Ishikawa (cell line): ENCODE measurements around the gene RNF39.

Experiments used
- CEBPB ChIP-seq: IDR thresholded peaks from 2 replicates; pipeline ENCODE4 v1.6.1; 2012
- CREB1 ChIP-seq: IDR thresholded peaks from 2 replicates; pipeline ENCODE4 v1.6.1; 2012; ENCODE audit warnings: low read depth
- EGR1 ChIP-seq: IDR thresholded peaks from 2 replicates; pipeline ENCODE4 v1.6.1; 2012
- EP300 ChIP-seq: IDR thresholded peaks from 2 replicates; pipeline ENCODE4 v1.6.1; 2012; ENCODE audit warnings: borderline replicate concordance
- FOXM1 ChIP-seq: IDR thresholded peaks from 2 replicates; pipeline ENCODE4 v1.6.1; 2012; ENCODE audit warnings: low read depth, borderline replicate concordance
- NFIC ChIP-seq: IDR thresholded peaks from 2 replicates; pipeline ENCODE4 v1.6.1; 2012
- RAD21 ChIP-seq: IDR thresholded peaks from 2 replicates; pipeline ENCODE4 v1.6.1; 2012; ENCODE audit warnings: low read depth
- TAF1 ChIP-seq: IDR thresholded peaks from 2 replicates; pipeline ENCODE4 v1.6.1; 2012; ENCODE audit warnings: low read depth, mild to moderate bottlenecking
- TCF12 ChIP-seq: IDR thresholded peaks from 2 replicates; pipeline ENCODE4 v1.6.1; 2012; ENCODE audit warnings: low read depth
- TEAD4 ChIP-seq: IDR thresholded peaks from 2 replicates; pipeline ENCODE4 v1.6.1; 2012
- YY1 ChIP-seq: IDR thresholded peaks from 2 replicates; pipeline ENCODE4 v1.6.1; 2012; ENCODE audit warnings: low read depth
- TF ChIP-seq, protein P1 (sequence below): IDR thresholded peaks from 2 replicates; pipeline ENCODE4 v1.6.1; 2012
- TF ChIP-seq, protein P2 (sequence below): IDR thresholded peaks from 2 replicates; pipeline ENCODE4 v1.6.1; 2012
- TF ChIP-seq, protein P3 (sequence below): IDR thresholded peaks from 2 replicates; pipeline ENCODE4 v1.6.1; 2012; ENCODE audit warnings: low read depth, mild to moderate bottlenecking

DNA sequence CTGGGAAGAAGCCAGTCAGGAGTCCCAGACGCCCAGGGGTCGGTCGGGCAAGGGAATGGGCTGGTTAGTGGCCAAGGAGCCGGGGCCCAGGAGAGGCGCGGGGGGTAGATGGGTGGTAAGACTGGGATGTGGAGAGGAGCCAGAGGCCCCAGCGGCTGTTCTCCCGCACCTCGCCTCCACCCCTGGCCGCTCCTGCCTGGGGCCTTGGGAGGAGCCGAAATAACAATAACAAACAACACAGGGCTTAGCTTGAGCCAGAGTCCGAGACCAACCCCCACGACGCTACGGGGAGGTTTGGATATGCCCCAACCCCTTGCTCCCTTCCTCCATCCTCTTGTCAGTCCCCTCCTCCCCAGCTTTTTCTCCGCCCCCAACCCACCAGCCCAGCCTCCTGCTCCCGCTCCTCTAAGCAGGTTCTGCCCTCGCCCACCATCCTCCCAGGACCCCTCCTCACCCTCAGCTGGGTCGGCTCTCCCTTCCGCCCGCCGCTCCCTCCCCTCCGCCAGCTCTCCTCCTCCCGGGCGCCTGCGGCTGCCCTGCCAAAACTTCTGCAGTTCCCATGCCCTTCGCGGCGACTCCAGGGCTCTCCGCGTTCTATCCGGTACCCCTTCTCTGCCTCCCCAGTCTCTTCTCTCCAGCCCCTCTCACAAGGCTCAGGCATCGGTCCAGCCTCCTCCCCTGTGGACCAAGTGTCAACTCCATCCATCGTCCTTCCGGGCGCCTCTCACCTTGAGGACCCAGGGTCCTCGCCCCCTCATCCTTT is 1.1 kb downstream of the RNF39 start:
- no peak for TF ChIP-seq CEBPB
- TF ChIP-seq EGR1: no peak
- TF ChIP-seq, protein P1, sequence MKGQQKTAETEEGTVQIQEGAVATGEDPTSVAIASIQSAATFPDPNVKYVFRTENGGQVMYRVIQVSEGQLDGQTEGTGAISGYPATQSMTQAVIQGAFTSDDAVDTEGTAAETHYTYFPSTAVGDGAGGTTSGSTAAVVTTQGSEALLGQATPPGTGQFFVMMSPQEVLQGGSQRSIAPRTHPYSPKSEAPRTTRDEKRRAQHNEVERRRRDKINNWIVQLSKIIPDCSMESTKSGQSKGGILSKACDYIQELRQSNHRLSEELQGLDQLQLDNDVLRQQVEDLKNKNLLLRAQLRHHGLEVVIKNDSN: no peak
- TF ChIP-seq EP300: no peak
- TF ChIP-seq RAD21: no peak
- TF ChIP-seq NFIC: no peak
- TF ChIP-seq YY1: no peak
- TF ChIP-seq, protein P2, sequence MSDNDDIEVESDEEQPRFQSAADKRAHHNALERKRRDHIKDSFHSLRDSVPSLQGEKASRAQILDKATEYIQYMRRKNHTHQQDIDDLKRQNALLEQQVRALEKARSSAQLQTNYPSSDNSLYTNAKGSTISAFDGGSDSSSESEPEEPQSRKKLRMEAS: no peak
- no peak for TF ChIP-seq CREB1
- no peak for TF ChIP-seq TAF1
- TF ChIP-seq, protein P3, sequence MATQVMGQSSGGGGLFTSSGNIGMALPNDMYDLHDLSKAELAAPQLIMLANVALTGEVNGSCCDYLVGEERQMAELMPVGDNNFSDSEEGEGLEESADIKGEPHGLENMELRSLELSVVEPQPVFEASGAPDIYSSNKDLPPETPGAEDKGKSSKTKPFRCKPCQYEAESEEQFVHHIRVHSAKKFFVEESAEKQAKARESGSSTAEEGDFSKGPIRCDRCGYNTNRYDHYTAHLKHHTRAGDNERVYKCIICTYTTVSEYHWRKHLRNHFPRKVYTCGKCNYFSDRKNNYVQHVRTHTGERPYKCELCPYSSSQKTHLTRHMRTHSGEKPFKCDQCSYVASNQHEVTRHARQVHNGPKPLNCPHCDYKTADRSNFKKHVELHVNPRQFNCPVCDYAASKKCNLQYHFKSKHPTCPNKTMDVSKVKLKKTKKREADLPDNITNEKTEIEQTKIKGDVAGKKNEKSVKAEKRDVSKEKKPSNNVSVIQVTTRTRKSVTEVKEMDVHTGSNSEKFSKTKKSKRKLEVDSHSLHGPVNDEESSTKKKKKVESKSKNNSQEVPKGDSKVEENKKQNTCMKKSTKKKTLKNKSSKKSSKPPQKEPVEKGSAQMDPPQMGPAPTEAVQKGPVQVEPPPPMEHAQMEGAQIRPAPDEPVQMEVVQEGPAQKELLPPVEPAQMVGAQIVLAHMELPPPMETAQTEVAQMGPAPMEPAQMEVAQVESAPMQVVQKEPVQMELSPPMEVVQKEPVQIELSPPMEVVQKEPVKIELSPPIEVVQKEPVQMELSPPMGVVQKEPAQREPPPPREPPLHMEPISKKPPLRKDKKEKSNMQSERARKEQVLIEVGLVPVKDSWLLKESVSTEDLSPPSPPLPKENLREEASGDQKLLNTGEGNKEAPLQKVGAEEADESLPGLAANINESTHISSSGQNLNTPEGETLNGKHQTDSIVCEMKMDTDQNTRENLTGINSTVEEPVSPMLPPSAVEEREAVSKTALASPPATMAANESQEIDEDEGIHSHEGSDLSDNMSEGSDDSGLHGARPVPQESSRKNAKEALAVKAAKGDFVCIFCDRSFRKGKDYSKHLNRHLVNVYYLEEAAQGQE: no peak
- TF ChIP-seq TEAD4: no peak
- TF ChIP-seq FOXM1: no peak
- no peak for TF ChIP-seq TCF12
